ENCODE data around the gene ANLN.
"Not testable (repeated sequence)": the region's sequence is repeated elsewhere in the genome, so short reads cannot be mapped to it uniquely, and the experiment has no call there.

ANLN gene

GRCh38 chr7:36469236-36469635, 79.6 kb downstream of the ANLN start:
- no peak for FAIRE-seq

- FAIRE-seq, result no peak
Measured at GRCh38 chr7:36472141-36472729, 82.6 kb downstream of the ANLN start.

GRCh38 chr7:36473454-36474282, 84.0 kb downstream of the ANLN start:
- FAIRE-seq, result no peak

GRCh38 chr7:36474283-36475010, 84.8 kb downstream of the ANLN start:
- no peak for FAIRE-seq

GRCh38 chr7:36475011-36475342, 85.3 kb downstream of the ANLN start:
- FAIRE-seq, result no peak

- no peak for FAIRE-seq
Measured at GRCh38 chr7:36475381-36475780, 85.7 kb downstream of the ANLN start.

- FAIRE-seq, result no peak
Measured at GRCh38 chr7:36478745-36479144, 89.1 kb downstream of the ANLN start.

- FAIRE-seq, result not testable (repeated sequence)
Measured at GRCh38 chr7:36483853-36484252, 94.2 kb downstream of the ANLN start.

GRCh38 chr7:36484265-36484664, 94.6 kb downstream of the ANLN start:
- FAIRE-seq, result no peak

- no peak for FAIRE-seq
Measured at GRCh38 chr7:36486336-36486735, 96.7 kb downstream of the ANLN start.

- peak; percentile 100 for FAIRE-seq
Measured at GRCh38 chr7:36487756-36488336, 98.2 kb downstream of the ANLN start.

GRCh38 chr7:36488672-36489071, 99.0 kb downstream of the ANLN start:
- not testable (repeated sequence) for FAIRE-seq

GRCh38 chr7:36490419-36490830, 100.8 kb downstream of the ANLN start:
- FAIRE-seq, result no peak

- no peak for FAIRE-seq
Measured at GRCh38 chr7:36491317-36491716, 101.7 kb downstream of the ANLN start.

GRCh38 chr7:36496576-36496975, 106.9 kb downstream of the ANLN start:
- FAIRE-seq, result no peak

GRCh38 chr7:36497176-36497575, 107.5 kb downstream of the ANLN start:
- not testable (repeated sequence) for FAIRE-seq

- no peak for FAIRE-seq
Measured at GRCh38 chr7:36497775-36498174, 108.1 kb downstream of the ANLN start.

All from islet of Langerhans (tissue), 1 donor.